Mesodermal cell (in vitro differentiated cells): ENCODE measurements around the gene ADAMTS17.

Experiments used
- H3K27ac ChIP-seq: 2 replicates; pipeline ENCODE4 v1.7.0; 2013; ENCODE audit warnings: mild to moderate bottlenecking, low read depth, low read length, moderate library complexity; ENCODE audit not compliant: severe bottlenecking
- H3K36me3 ChIP-seq: 2 replicates; pipeline ENCODE4 v1.7.1; 2013; ENCODE audit warnings: mild to moderate bottlenecking, low read length, moderate library complexity; ENCODE audit not compliant: control insufficient read depth, insufficient read depth
- H3K4me1 ChIP-seq: one replicate; pipeline ENCODE4 v1.7.1; 2013; ENCODE audit warnings: mild to moderate bottlenecking, low read length; ENCODE audit not compliant: insufficient read depth, control insufficient read depth, poor library complexity, severe bottlenecking
- H3K4me3 ChIP-seq: 2 replicates; pipeline ENCODE4 v1.7.0; 2013; ENCODE audit warnings: low read length, control low read depth, mild to moderate bottlenecking; ENCODE audit not compliant: insufficient read depth, poor library complexity, severe bottlenecking; ENCODE audit errors: extremely low read depth
- H3K9me3 ChIP-seq: 2 replicates; pipeline ENCODE4 v1.7.1; 2013; ENCODE audit warnings: mild to moderate bottlenecking, low read length, moderate library complexity; ENCODE audit not compliant: control insufficient read depth
- WGBS, 2 experiments: methylation state at CpG; one replicate each; pipeline ENCODE4 v1.1.5; 2013; ENCODE audit warnings: missing lambda C conversion rate in 2 of 2; ENCODE audit not compliant: insufficient coverage in 2 of 2; 5-methylcytosine and 5-hydroxymethylcytosine counted together

The ADAMTS17 gene

GRCh38 chr15:100204211-100204610 lies 137.6 kb downstream of the ADAMTS17 start:
- Histone ChIP-seq H3K4me3 (no peak overlapping the region), H3K9me3 (no peaks in the 10 kb centered on the region), H3K27ac (no peak overlapping the region), H3K36me3 (no peaks in the 10 kb centered on the region), H3K4me1 (no peaks in the 10 kb centered on the region)
- no CpG with 5 or more reads among the region's 1 CpG for WGBS, 2 experiments

GRCh38 chr15:100202309-100202960 lies 139.3 kb downstream of the ADAMTS17 start:
- Histone ChIP-seq H3K4me1 (no peaks in the 10 kb centered on the region), H3K9me3 (no peaks in the 10 kb centered on the region), H3K27ac (no peak overlapping the region), H3K4me3 (no peak overlapping the region), H3K36me3 (no peaks in the 10 kb centered on the region)
- 91 to 92% methylated on average over 4 of the region's 5 CpGs for WGBS, 2 experiments

GRCh38 chr15:100201376-100202280 lies 140.1 kb downstream of the ADAMTS17 start:
- WGBS, 2 experiments, result 84 to 95% methylated on average over 4 to 13 of the region's 18 CpGs
- Histone ChIP-seq H3K4me3 (no peak overlapping the region), H3K27ac (no peak overlapping the region), H3K36me3 (no peaks in the 10 kb centered on the region), H3K4me1 (no peaks in the 10 kb centered on the region), H3K9me3 (no peaks in the 10 kb centered on the region)

GRCh38 chr15:100200287-100200880 lies 141.4 kb downstream of the ADAMTS17 start:
- H3K4me3 ChIP-seq, result no peak overlapping the region
- no peaks in the 10 kb centered on the region for H3K4me1 ChIP-seq
- whole genome bisulfite sequencing, 2 experiments, result 91 to 96% methylated on average over 17 to 20 of the region's 22 CpGs
- H3K36me3 ChIP-seq, result no peaks in the 10 kb centered on the region
- no peaks in the 10 kb centered on the region for H3K9me3 ChIP-seq
- no peak overlapping the region for H3K27ac ChIP-seq

- H3K4me3 ChIP-seq, result no peak overlapping the region
- WGBS, 2 experiments, result 87 to 91% methylated on average over 18 of the region's 21 CpGs
- H3K27ac ChIP-seq, result no peak overlapping the region
- no peaks in the 10 kb centered on the region for H3K9me3 ChIP-seq
- no peaks in the 10 kb centered on the region for H3K4me1 ChIP-seq
- H3K36me3 ChIP-seq, result no peaks in the 10 kb centered on the region
Observed at GRCh38 chr15:100199711-100200286, 142.0 kb downstream of the ADAMTS17 start.

- Histone ChIP-seq H3K36me3 (no peaks in the 10 kb centered on the region), H3K9me3 (no peaks in the 10 kb centered on the region), H3K4me3 (no peak overlapping the region), H3K4me1 (peaks cover 3% of the 10 kb centered on the region), H3K27ac (no peak overlapping the region)
- WGBS, 2 experiments, result 92 to 93% methylated on average over 3 to 5 of the region's 5 CpGs
Observed at GRCh38 chr15:100198442-100198841, 143.3 kb downstream of the ADAMTS17 start.

GRCh38 chr15:100196326-100197058 lies 145.3 kb downstream of the ADAMTS17 start:
- no peak overlapping the region for H3K27ac ChIP-seq
- no peak overlapping the region for H3K4me3 ChIP-seq
- peaks cover 3% of the 10 kb centered on the region for H3K4me1 ChIP-seq
- H3K36me3 ChIP-seq, result no peaks in the 10 kb centered on the region
- WGBS, 2 experiments, result 94% methylated on average over 10 to 11 of the region's 14 CpGs
- no peaks in the 10 kb centered on the region for H3K9me3 ChIP-seq

- no peak overlapping the region for H3K27ac ChIP-seq
- no peak overlapping the region for H3K4me3 ChIP-seq
- H3K36me3 ChIP-seq, result no peaks in the 10 kb centered on the region
- no peaks in the 10 kb centered on the region for H3K9me3 ChIP-seq
- peaks cover 3% of the 10 kb centered on the region for H3K4me1 ChIP-seq
- WGBS, 2 experiments, result 88 to 90% methylated on average over 8 to 10 of the region's 10 CpGs
Observed at GRCh38 chr15:100194996-100195395, 146.8 kb downstream of the ADAMTS17 start.

GRCh38 chr15:100193277-100193860 lies 148.4 kb downstream of the ADAMTS17 start:
- H3K4me1 ChIP-seq, result peaks cover 3% of the 10 kb centered on the region
- WGBS, 2 experiments, result 93 to 95% methylated on average over 21 of the region's 21 CpGs

More at GRCh38 chr15:100193277-100193860, 148.4 kb downstream of the ADAMTS17 start:
- Histone ChIP-seq H3K4me3 (no peak overlapping the region), H3K9me3 (no peaks in the 10 kb centered on the region), H3K27ac (no peak overlapping the region), H3K36me3 (no peaks in the 10 kb centered on the region)
